Erythroblast (primary cell): Measurements from ENCODE around the gene LDLRAD4.

Experiments used
- GATA1 ChIP-seq: IDR thresholded peaks from 2 replicates; pipeline ENCODE4 v1.6.1; 2011; ENCODE audit warnings: low read depth, mild to moderate bottlenecking, control low read depth, low read length, moderate library complexity
- POLR2A ChIP-seq: IDR thresholded peaks from 2 replicates; pipeline ENCODE4 v1.6.1; 2011; ENCODE audit warnings: mild to moderate bottlenecking, low read length

- TF ChIP-seq POLR2A (no peak), GATA1 (no peak)
These were observed 481.6 kb downstream of the LDLRAD4 start for GRCh38 chr18:13700153-13700552.
